Effector CD4-positive, alpha-beta T cell (primary cell): ENCODE results near the gene SLC12A8.

Experiments used
- DNase-seq: peaks from one replicate; pipeline ENCODE4 v3.0.0-alpha.2; 2020

The SLC12A8 gene

GRCh38 chr3:125186261-125186787 is 26.2 kb downstream of the SLC12A8 start:
- DNase-seq, result no peak

- DNase-seq, result no peak
Measured at GRCh38 chr3:125185805-125186204, 26.7 kb downstream of the SLC12A8 start.

GRCh38 chr3:125179884-125180240 is 32.7 kb downstream of the SLC12A8 start:
- no peak for DNase-seq

GRCh38 chr3:125179143-125179883 is 33.2 kb downstream of the SLC12A8 start:
- DNase-seq, result no peak

GRCh38 chr3:125177746-125178145 is 34.8 kb downstream of the SLC12A8 start:
- no peak for DNase-seq

- no peak for DNase-seq
Measured at GRCh38 chr3:125175295-125176078, 37.1 kb downstream of the SLC12A8 start.

GRCh38 chr3:125172346-125172745 is 40.2 kb downstream of the SLC12A8 start:
- no peak for DNase-seq

GRCh38 chr3:125168711-125169393 is 43.7 kb downstream of the SLC12A8 start:
- no peak for DNase-seq

GRCh38 chr3:125166599-125167136 is 45.9 kb downstream of the SLC12A8 start:
- no peak for DNase-seq

GRCh38 chr3:125165948-125166553 is 46.5 kb downstream of the SLC12A8 start:
- DNase-seq, result no peak

GRCh38 chr3:125165189-125165947 is 47.2 kb downstream of the SLC12A8 start:
- DNase-seq, result no peak

- no peak for DNase-seq
Measured at GRCh38 chr3:125163739-125164601, 48.6 kb downstream of the SLC12A8 start.

GRCh38 chr3:125161607-125162219 is 50.8 kb downstream of the SLC12A8 start:
- no peak for DNase-seq

GRCh38 chr3:125160606-125161371 is 51.8 kb downstream of the SLC12A8 start:
- DNase-seq, result no peak

GRCh38 chr3:125157183-125157582 is 55.4 kb downstream of the SLC12A8 start:
- no peak for DNase-seq

- DNase-seq, result no peak
Measured at GRCh38 chr3:125156456-125156855, 56.1 kb downstream of the SLC12A8 start.

- no peak for DNase-seq
Measured at GRCh38 chr3:125154800-125155269, 57.7 kb downstream of the SLC12A8 start.

- no peak for DNase-seq
Measured at GRCh38 chr3:125154110-125154509, 58.4 kb downstream of the SLC12A8 start.

- no peak for DNase-seq
Measured at GRCh38 chr3:125152951-125153350, 59.6 kb downstream of the SLC12A8 start.
